NCI-H82 treated with DMSO at 0.1 percent for 48 hours (cell line): ENCODE measurements around the gene TEX53.

Experiments used
- DNase-seq: peaks from one replicate; lab custom pipeline; 2025; ENCODE audit not compliant: unreplicated experiment; lab: John Stamatoyannopoulos, UW

The TEX53 gene

DNA sequence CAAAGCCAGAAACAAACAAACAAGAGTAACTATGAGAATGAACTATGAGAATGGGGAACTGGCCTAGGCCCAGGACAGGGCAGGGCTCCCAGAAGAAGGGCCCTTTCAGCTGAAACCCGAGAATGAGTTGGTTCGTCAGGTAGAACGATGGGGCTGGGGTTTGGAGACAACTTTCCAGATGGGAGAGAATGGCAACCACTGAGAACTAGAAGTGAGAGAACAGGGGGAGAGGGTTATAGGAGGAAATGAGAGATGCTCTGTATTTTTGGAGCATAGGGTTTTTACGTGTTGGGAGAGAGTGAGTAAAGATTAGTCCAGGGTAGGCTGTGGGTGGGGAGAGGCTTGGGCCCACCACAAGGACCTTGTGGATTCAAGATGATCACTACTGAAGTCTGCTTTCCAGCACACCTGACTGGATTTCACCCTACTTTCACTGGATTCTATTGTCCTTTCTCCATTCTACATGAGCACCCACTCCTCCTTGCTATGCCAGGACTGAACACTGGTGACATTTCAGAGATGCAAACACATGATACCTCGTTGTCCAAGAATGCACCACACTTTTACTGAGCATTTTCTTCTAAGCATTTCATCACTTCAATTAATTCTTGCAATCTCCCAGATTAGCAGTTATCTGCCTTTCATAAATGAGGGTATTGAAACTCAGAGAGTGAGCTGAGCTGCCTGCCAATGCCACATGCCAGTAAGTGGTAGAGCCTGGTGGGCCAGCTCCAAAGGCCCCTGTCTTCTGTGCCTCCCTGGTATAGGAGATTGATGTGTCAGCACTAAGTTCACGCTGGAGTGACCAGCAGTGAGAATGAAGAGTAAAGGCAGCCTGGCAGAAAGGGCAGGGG, 49.7 kb downstream of the TEX53 start:
- no peak for DNase-seq

- DNase-seq: no peak
Observed at GRCh38 chr9:114606597-114607207, 50.9 kb downstream of the TEX53 start.
